Fibroblast of skin of scalp (primary cell): ENCODE measurements around the gene RNU1-2.
"Not testable (repeated sequence)": the region's sequence is repeated elsewhere in the genome, so short reads cannot be mapped to it uniquely, and the experiment has no call there.

Source experiments
- DNase-seq: peaks from one replicate; pipeline ENCODE4 v3.0.0-alpha.2; 2013

Gene RNU1-2

GRCh38 chr1:16927256-16927655, 31.5 kb downstream of the RNU1-2 start:
- no peak for DNase-seq

GRCh38 chr1:16927711-16928485, 32.1 kb downstream of the RNU1-2 start:
- DNase-seq = no peak

DNA sequence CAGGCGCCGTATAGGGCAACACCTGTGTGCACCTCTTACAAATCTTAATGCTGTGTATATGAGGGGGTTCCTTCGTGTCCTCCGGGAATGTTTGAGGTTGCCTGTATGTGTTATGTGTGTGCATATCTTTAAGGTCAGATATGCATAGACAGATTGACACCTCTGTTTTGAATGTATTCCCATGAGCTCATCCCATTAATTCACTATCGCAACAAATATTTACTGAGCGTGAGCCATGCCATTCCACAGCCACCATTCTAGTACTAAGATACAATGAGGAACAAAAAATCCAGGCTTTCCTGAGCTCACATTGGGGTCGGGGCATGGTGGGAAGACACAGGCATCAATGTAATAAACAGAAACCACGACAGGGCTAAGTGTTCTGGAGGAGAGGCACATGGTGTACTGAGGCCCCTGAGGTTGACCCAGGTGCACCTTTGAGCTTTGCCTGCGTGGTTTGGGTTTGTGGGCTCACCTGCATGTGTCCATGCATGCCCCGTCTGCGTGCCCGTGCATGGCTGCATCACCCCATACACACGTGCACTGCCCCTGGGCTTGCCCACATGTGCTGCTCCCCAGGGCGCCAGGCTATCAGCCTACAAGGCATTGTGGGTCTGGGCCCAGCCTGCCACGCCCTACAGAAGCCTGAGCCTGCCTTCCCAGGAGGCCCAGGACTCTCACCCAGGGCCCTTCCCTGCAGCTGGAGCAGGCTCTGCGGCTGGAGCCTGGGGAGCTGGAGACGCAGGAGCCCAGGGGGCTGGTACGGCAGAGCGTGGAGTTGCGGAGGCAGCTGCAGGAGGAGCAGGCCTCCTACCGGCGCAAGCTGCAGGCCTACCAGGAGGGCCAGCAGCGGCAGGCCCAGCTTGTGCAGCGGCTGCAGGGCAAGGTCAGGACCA, 33.6 kb downstream of the RNU1-2 start:
- DNase-seq = not testable (repeated sequence)

DNA sequence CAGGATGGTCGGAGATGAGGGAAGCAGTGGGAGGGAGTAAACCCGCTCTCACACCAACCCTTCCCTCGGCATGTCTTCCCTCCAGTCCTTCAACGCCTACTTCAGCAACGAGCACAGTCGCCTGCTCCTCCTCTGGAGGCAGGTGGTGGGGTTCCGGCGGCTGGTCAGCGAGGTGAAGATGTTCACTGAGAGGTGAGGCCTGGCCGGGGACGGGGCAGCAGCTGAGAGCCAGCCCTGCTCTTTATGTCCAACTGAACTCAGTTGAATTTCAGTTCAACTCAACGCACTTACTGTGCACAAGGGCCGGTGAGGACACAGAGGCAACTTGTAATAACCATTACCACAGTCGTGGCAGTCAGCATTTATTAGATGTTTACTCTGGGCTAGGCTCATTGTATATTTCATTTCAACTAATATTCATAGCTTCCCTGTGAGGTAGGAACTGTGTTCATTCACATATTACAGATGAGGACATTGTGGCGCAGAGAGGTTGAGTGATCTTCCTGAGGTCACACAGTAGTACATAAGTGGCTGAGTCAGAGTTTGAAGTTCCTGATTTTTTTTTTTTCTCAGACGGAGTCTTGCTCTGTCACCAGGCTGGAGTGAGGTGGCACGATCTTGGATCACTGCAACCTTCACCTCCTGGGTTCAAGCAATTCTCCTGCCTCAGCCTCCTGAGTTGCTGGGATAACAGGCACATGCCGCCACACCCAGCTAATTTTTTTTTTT, 35.6 kb downstream of the RNU1-2 start:
- not testable (repeated sequence) for DNase-seq

- not testable (repeated sequence) for DNase-seq
Observed at GRCh38 chr1:16933945-16934344, 38.2 kb downstream of the RNU1-2 start.

DNA sequence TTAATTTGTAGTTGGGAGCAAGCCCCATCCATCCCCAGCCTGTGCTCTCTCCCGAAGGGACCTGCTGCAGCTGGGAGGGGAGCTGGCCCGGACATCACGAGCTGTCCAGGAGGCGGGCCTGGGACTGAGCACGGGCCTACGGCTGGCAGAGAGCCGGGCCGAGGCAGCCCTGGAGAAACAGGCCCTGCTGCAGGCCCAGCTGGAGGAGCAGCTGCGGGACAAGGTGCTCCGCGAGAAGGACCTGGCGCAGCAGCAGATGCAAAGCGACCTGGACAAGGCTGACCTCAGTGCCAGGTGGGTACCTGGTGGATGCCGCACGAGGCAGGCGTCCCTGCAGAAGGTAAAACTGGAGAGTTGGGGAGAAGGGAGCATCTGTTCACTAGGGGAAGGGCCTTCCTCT, 40.8 kb downstream of the RNU1-2 start:
- DNase-seq = not testable (repeated sequence)

GRCh38 chr1:16938351-16939321, 42.9 kb downstream of the RNU1-2 start:
- no peak for DNase-seq

- not testable (repeated sequence) for DNase-seq
Observed at GRCh38 chr1:16939386-16940180, 43.8 kb downstream of the RNU1-2 start.

- DNase-seq = no peak
Observed at GRCh38 chr1:16944038-16944437, 48.3 kb downstream of the RNU1-2 start.

- not testable (repeated sequence) for DNase-seq
Observed at GRCh38 chr1:16945512-16945911, 49.7 kb downstream of the RNU1-2 start.
